Activated CD4-positive, alpha-beta T cell treated with anti-CD3 and anti-CD28 coated beads, Interleukin-2, amount 50 U/mL, for 48 hours (primary cell): ENCODE measurements around the gene BID.

ENCODE experiments used
- DNase-seq, 2 experiments: peaks; one replicate each; pipeline ENCODE4 v3.0.0-alpha.2; 2020

The BID gene

GRCh38 chr22:17802822-17803221 lies 28.6 kb upstream of the BID start:
- no peak for DNase-seq

- no peak for DNase-seq
Observed at GRCh38 chr22:17802411-17802810, 28.1 kb upstream of the BID start.

GRCh38 chr22:17797721-17798559 lies 23.7 kb upstream of the BID start:
- DNase-seq, result no peak

GRCh38 chr22:17796695-17797094 lies 22.4 kb upstream of the BID start:
- no peak for DNase-seq

- DNase-seq, result no peak
Observed at GRCh38 chr22:17795661-17796548, 21.6 kb upstream of the BID start.

GRCh38 chr22:17794726-17795542 lies 20.7 kb upstream of the BID start:
- DNase-seq, result no peak

- no peak for DNase-seq
Observed at GRCh38 chr22:17792854-17793434, 18.7 kb upstream of the BID start.

- DNase-seq, result no peak
Observed at GRCh38 chr22:17792299-17792698, 18.0 kb upstream of the BID start.

GRCh38 chr22:17791196-17791595 lies 16.9 kb upstream of the BID start:
- DNase-seq, result no peak

GRCh38 chr22:17789379-17790200 lies 15.3 kb upstream of the BID start:
- DNase-seq, result no peak

- DNase-seq, result no peak
Observed at GRCh38 chr22:17788528-17789378, 14.5 kb upstream of the BID start.

GRCh38 chr22:17787716-17788330 lies 13.6 kb upstream of the BID start:
- no peak for DNase-seq

GRCh38 chr22:17787241-17787640 lies 13.0 kb upstream of the BID start:
- no peak for DNase-seq

GRCh38 chr22:17786435-17787161 lies 12.3 kb upstream of the BID start:
- no peak for DNase-seq

GRCh38 chr22:17785185-17786184 lies 11.2 kb upstream of the BID start:
- peak; percentile 82 to 85 for DNase-seq

GRCh38 chr22:17784776-17785175 lies 10.5 kb upstream of the BID start:
- no peak for DNase-seq

- DNase-seq, result no peak
Observed at GRCh38 chr22:17783773-17784480, 9.7 kb upstream of the BID start.

GRCh38 chr22:17783312-17783711 lies 9.0 kb upstream of the BID start:
- no peak for DNase-seq
